HL-60 (cell line): ENCODE results near the gene ZNF319.

Experiments used
- DNase-seq, 2 experiments: peaks; one replicate each; pipeline ENCODE4 v3.0.0-alpha.2; 2010 to 2020; ENCODE audit warnings: low read depth in 1 of 2, low spot score in 1 of 2
- H3K27ac ChIP-seq: fragments of 250-450 bp; sonication (Bioruptor Pico); replicated peaks from 2 replicates; pipeline ENCODE4 v1.5.1; 2020; ENCODE audit warnings: mild to moderate bottlenecking, moderate library complexity
- H3K27me3 ChIP-seq: fragments of 250-450 bp; sonication (Bioruptor Pico); 2 replicates; pipeline ENCODE4 v1.5.1; 2021; ENCODE audit warnings: mild to moderate bottlenecking, moderate library complexity; ENCODE audit not compliant: insufficient read depth, poor library complexity, severe bottlenecking
- H3K4me3 ChIP-seq: replicated peaks from 2 replicates; pipeline ENCODE4 v1.5.1; 2011; ENCODE audit warnings: mild to moderate bottlenecking, control low read depth, low read length; ENCODE audit not compliant: insufficient read depth
- GABPA ChIP-seq: IDR thresholded peaks from 2 replicates; pipeline ENCODE4 v1.6.1; 2012; ENCODE audit warnings: low read depth
- POLR2AphosphoS5 ChIP-seq: IDR thresholded peaks from 2 replicates; pipeline ENCODE4 v1.6.1; 2012; ENCODE audit warnings: low read depth
- SPI1 ChIP-seq: IDR thresholded peaks from 2 replicates; pipeline ENCODE4 v1.6.1; 2012; ENCODE audit warnings: low read depth, mild to moderate bottlenecking, borderline replicate concordance
- TF ChIP-seq, protein P1 (sequence below): IDR thresholded peaks from one replicate; pipeline ENCODE4 v1.5.1; 2011; ENCODE audit warnings: low read length, control low read depth, inconsistent platforms; ENCODE audit not compliant: insufficient read depth
- TF ChIP-seq, protein P2 (sequence below): IDR thresholded peaks from 2 replicates; pipeline ENCODE4 v1.6.1; 2012; ENCODE audit warnings: low read depth; ENCODE audit not compliant: insufficient replicate concordance

Gene ZNF319

DNA sequence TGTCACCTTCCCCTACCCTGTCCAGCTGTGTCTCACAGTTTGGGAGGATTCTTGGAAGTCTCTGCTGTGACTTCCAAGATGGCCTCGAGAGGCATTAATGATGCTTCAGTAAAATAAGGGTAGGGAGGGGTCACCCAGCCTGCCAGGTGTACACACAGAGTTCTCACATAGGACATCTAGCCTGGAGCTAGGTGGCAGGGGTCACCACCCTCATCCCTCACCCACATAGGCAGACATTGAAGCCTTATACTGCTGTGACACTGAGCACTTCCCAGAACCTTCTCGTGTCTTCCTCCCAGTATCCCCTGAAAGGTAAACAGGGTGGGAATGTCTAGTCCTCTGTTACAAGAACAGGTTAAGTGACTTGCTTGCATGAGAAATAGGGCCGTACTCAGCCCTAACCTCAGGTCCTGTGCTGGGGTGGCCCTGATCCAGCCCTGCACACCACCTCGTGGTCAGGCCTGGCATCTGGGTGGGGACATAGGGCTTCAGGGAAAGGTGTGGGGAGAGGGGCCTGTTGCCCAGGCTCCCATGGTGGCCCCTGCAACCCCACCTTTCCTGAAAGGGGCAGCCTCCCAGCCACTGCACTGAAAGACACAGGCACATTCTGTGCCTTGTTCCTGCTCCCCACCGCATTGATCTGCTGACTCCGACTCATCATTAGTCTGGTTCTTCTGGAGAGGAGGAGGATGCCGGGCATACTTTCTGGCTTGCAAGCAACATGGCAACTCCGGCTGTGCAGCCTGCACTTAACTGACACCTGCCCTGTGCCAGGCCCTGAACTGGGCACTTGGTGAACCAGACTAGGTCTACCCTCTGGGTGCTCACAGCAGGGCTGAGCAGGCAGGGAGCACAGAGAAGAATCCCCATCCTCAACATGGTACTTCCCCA lies 21.4 kb upstream of the ZNF319 start:
- TF ChIP-seq POLR2AphosphoS5: no peak
- TF ChIP-seq GABPA: no peak
- TF ChIP-seq, protein P1, sequence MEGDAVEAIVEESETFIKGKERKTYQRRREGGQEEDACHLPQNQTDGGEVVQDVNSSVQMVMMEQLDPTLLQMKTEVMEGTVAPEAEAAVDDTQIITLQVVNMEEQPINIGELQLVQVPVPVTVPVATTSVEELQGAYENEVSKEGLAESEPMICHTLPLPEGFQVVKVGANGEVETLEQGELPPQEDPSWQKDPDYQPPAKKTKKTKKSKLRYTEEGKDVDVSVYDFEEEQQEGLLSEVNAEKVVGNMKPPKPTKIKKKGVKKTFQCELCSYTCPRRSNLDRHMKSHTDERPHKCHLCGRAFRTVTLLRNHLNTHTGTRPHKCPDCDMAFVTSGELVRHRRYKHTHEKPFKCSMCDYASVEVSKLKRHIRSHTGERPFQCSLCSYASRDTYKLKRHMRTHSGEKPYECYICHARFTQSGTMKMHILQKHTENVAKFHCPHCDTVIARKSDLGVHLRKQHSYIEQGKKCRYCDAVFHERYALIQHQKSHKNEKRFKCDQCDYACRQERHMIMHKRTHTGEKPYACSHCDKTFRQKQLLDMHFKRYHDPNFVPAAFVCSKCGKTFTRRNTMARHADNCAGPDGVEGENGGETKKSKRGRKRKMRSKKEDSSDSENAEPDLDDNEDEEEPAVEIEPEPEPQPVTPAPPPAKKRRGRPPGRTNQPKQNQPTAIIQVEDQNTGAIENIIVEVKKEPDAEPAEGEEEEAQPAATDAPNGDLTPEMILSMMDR: no peak
- TF ChIP-seq, protein P2, sequence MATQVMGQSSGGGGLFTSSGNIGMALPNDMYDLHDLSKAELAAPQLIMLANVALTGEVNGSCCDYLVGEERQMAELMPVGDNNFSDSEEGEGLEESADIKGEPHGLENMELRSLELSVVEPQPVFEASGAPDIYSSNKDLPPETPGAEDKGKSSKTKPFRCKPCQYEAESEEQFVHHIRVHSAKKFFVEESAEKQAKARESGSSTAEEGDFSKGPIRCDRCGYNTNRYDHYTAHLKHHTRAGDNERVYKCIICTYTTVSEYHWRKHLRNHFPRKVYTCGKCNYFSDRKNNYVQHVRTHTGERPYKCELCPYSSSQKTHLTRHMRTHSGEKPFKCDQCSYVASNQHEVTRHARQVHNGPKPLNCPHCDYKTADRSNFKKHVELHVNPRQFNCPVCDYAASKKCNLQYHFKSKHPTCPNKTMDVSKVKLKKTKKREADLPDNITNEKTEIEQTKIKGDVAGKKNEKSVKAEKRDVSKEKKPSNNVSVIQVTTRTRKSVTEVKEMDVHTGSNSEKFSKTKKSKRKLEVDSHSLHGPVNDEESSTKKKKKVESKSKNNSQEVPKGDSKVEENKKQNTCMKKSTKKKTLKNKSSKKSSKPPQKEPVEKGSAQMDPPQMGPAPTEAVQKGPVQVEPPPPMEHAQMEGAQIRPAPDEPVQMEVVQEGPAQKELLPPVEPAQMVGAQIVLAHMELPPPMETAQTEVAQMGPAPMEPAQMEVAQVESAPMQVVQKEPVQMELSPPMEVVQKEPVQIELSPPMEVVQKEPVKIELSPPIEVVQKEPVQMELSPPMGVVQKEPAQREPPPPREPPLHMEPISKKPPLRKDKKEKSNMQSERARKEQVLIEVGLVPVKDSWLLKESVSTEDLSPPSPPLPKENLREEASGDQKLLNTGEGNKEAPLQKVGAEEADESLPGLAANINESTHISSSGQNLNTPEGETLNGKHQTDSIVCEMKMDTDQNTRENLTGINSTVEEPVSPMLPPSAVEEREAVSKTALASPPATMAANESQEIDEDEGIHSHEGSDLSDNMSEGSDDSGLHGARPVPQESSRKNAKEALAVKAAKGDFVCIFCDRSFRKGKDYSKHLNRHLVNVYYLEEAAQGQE: no peak
- no peak for TF ChIP-seq SPI1

DNA sequence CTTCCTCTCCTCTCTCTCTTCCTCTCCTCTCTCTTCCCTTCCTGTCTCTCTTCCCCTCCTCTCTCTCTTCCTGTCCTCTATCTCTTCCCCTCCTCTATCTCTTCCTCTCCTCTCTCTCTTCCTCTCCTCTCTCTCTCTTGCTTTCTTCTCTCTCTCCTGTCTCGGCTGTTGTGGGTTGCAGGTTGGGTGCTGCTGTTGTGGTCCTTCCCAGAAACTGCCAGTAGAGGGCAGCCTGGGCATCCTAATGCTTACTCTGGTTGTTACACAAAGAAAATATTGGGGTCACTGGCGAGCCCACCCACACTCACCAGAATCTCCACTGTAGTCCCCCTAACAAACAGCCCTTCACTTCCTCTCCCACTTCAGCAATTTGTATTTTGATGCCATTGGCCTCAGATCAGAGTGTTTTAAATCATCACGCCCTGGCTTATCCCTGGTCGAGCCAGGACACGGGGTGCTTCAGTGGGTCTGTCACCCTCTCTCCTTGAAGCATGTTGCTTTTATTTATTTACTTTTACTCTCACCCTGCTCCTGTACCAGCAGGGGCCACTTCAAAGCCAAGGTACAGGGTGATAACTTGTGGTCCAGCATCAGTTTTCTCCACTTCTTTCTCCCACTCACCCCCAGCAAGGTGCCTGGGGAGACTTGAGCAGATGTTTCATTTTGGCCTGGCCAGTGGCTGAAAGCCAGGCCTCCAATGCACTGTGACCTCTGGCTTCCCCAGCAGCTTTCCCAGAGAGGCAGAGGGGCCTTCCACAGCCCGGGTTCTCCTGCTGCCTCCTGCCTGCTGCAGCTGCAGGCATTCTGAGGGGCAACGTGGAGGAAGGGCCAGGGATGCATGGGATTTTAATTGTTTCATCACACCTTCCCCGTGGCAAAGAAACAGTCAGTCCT lies 20.4 kb upstream of the ZNF319 start:
- H3K4me3 ChIP-seq: no peak overlapping the region
- H3K27me3 ChIP-seq: peaks cover 10% of the 10 kb centered on the region
- TF ChIP-seq, protein P1: peak; percentile 35
- TF ChIP-seq SPI1 (no peak), GABPA (no peak), POLR2AphosphoS5 (no peak)
- TF ChIP-seq, protein P2: no peak
- DNase-seq: peak; percentile 53 to 67
- no peak overlapping the region for H3K27ac ChIP-seq

More for the DNA sequence above, 21.4 kb upstream of the ZNF319 start:
- peaks cover 16% of the 10 kb centered on the region for H3K27me3 ChIP-seq
- no peak overlapping the region for H3K4me3 ChIP-seq
- no peak overlapping the region for H3K27ac ChIP-seq
- no peak for DNase-seq

DNA sequence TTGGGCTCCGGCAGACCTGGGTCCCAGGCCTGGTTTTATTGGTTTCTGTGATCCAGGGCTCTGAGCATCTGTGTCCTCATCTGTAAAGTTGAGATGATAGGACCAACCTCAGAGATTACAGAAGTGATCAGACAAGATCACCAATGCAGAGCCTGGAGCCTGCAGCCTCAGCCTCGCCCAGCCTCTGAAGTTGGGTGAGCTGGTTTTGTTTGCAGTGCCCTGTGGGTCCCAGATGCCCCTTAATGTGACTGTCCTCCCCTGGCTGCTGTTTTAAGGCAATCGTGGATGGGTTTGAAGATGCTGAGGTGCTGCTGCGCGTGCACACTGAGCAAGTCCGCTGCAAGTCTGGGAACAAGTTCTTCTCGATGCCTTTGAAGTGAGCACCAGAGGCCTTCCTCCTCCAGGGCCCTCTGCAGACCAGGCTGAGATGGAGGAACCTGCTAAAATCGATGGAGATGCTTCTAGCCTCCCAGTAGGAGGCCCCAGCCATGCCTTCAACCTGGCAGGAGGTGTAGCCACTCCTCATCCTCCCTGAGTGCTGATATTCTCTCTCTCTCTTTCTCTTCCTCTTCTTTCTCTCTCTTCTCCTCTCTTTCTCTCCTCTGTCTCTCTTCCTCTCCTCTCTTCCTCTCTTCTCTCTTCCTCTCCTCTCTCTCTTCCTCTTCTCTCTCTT lies 19.5 kb upstream of the ZNF319 start:
- Histone ChIP-seq H3K4me3 (no peak overlapping the region), H3K27ac (no peak overlapping the region), H3K27me3 (peaks cover 6% of the 10 kb centered on the region)
- TF ChIP-seq POLR2AphosphoS5: no peak
- no peak for TF ChIP-seq GABPA
- TF ChIP-seq, protein P1: no peak
- TF ChIP-seq, protein P2: no peak
- TF ChIP-seq SPI1: no peak
- no peak for DNase-seq
